DND-41 (cell line): ENCODE results near the gene EXOC4.

Source experiments
- ATAC-seq: fragments of 200-7000 bp; cut with Tn5 transposase; 3 replicates; pipeline ENCODE4 v1.9.1; 2021; ENCODE audit warnings: low read depth; ENCODE audit not compliant: insufficient read depth
- DNase-seq: peaks from one replicate; pipeline ENCODE4 v3.0.0-alpha.2; 2020
- H2AFZ ChIP-seq: 2 replicates; pipeline ENCODE4 v1.6.0; 2012; ENCODE audit warnings: low read depth, low read length
- H3K27ac ChIP-seq: 2 replicates; pipeline ENCODE4 v1.5.1; 2012; ENCODE audit warnings: low read length, inconsistent platforms
- H3K27me3 ChIP-seq: fragments of 200-600 bp; sonication (generic); 2 replicates; pipeline ENCODE4 v1.6.0; 2012; ENCODE audit warnings: low read length, mild to moderate bottlenecking, inconsistent platforms; ENCODE audit not compliant: insufficient read depth, poor library complexity
- H3K36me3 ChIP-seq: 2 replicates; pipeline ENCODE4 v1.5.1; 2012; ENCODE audit warnings: low read length, inconsistent platforms; ENCODE audit not compliant: insufficient read depth
- H3K4me1 ChIP-seq: 2 replicates; pipeline ENCODE4 v1.5.1; 2012; ENCODE audit warnings: mild to moderate bottlenecking, low read length; ENCODE audit not compliant: insufficient read depth
- H3K4me2 ChIP-seq: 2 replicates; pipeline ENCODE4 v1.6.0; 2012; ENCODE audit warnings: mild to moderate bottlenecking, moderate library complexity, low read length, inconsistent platforms; ENCODE audit not compliant: insufficient read depth
- H3K4me3 ChIP-seq, 2 experiments: fragments of 200-600 bp in 1 of 2; shearing (Covaris generic) in 1 of 2; 2 replicates each; pipeline ENCODE4 v1.5.1; 2012 to 2016; ENCODE audit warnings: inconsistent platforms in 2 of 2, low read length in 2 of 2, mild to moderate bottlenecking in 2 of 2, low read depth in 1 of 2, moderate library complexity in 1 of 2
- H3K79me2 ChIP-seq: 2 replicates; pipeline ENCODE4 v1.6.0; 2012; ENCODE audit warnings: low read length, inconsistent platforms; ENCODE audit not compliant: insufficient read depth
- H3K9ac ChIP-seq: 2 replicates; pipeline ENCODE4 v1.6.0; 2012; ENCODE audit warnings: low read depth, mild to moderate bottlenecking, inconsistent platforms, low read length, moderate library complexity
- H3K9me3 ChIP-seq: 2 replicates; pipeline ENCODE4 v1.5.1; 2012; ENCODE audit warnings: low read length, moderate library complexity, mild to moderate bottlenecking, inconsistent platforms; ENCODE audit not compliant: insufficient read depth, severe bottlenecking
- H4K20me1 ChIP-seq: 2 replicates; pipeline ENCODE4 v1.6.0; 2012; ENCODE audit warnings: low read length; ENCODE audit not compliant: insufficient read depth
- EZH2 ChIP-seq: IDR thresholded peaks from 3 replicates; pipeline ENCODE4 v1.6.1; 2012; ENCODE audit warnings: borderline replicate concordance, low read depth, mild to moderate bottlenecking, moderate library complexity, low read length, inconsistent platforms; ENCODE audit not compliant: severe bottlenecking
- TF ChIP-seq, protein P1 (sequence below): IDR thresholded peaks from 2 replicates; pipeline ENCODE4 v1.5.1; 2012; ENCODE audit warnings: borderline replicate concordance, low read length, moderate library complexity, mild to moderate bottlenecking; ENCODE audit not compliant: poor library complexity, severe bottlenecking; ENCODE audit errors: extremely low read depth

EXOC4 gene

DNA sequence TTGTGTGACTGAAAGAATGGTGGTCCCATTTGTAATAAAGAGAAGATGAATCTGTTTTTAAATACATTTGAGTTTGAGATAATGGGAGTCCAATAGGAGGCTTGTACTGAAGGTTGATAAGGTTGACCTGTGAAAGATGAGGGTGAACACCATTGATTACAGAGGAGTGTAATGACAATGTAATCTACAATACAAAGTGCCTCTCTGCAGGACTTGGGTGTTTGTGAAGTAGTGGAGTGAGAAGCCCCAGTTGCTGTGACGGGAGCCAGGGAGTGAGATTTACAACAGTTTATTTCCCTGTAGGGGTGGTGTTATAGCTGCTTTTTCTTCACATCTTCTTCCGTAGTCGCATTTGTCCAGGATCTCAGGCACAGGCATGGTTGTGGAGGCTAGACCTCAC, 189.9 kb downstream of the EXOC4 start:
- Histone ChIP-seq H2AFZ (no peak overlapping the region), H3K4me3 (no peak overlapping the region)

DNA sequence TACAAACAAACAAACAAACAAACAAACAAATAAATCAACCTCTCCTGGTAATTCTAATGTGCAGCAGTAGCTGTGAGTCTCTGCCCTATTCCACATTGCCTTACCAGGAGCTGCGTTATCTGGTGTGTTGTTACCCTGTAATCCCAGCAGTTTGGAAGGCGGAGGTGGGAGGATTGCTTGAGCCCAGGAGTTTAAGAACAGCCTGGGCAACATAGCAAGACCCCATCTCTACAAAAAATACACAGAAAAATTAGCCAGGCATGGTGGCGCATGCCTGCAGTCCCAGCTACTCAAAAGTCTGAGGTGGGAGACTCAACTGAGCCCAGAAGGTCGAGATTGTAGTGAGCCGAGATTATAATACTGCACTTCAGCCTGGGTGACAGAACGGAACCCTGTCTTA, 192.7 kb downstream of the EXOC4 start:
- no peaks in the 10 kb centered on the region for H3K36me3 ChIP-seq

More for the DNA sequence above, 189.9 kb downstream of the EXOC4 start:
- no peak for TF ChIP-seq EZH2
- TF ChIP-seq, protein P1, sequence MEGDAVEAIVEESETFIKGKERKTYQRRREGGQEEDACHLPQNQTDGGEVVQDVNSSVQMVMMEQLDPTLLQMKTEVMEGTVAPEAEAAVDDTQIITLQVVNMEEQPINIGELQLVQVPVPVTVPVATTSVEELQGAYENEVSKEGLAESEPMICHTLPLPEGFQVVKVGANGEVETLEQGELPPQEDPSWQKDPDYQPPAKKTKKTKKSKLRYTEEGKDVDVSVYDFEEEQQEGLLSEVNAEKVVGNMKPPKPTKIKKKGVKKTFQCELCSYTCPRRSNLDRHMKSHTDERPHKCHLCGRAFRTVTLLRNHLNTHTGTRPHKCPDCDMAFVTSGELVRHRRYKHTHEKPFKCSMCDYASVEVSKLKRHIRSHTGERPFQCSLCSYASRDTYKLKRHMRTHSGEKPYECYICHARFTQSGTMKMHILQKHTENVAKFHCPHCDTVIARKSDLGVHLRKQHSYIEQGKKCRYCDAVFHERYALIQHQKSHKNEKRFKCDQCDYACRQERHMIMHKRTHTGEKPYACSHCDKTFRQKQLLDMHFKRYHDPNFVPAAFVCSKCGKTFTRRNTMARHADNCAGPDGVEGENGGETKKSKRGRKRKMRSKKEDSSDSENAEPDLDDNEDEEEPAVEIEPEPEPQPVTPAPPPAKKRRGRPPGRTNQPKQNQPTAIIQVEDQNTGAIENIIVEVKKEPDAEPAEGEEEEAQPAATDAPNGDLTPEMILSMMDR = no peak
- Histone ChIP-seq H3K27ac (no peak overlapping the region), H3K4me2 (no peak overlapping the region), H4K20me1 (no peaks in the 10 kb centered on the region), H3K9ac (no peak overlapping the region), H3K36me3 (no peaks in the 10 kb centered on the region; the same call in 1 of the 2 replicates), H3K9me3 (no peaks in the 10 kb centered on the region), H3K4me1 (no peaks in the 10 kb centered on the region), H3K79me2 (no peaks in the 10 kb centered on the region), H3K27me3 (no peaks in the 10 kb centered on the region)
- no peak for DNase-seq
- no peak for ATAC-seq

DNA sequence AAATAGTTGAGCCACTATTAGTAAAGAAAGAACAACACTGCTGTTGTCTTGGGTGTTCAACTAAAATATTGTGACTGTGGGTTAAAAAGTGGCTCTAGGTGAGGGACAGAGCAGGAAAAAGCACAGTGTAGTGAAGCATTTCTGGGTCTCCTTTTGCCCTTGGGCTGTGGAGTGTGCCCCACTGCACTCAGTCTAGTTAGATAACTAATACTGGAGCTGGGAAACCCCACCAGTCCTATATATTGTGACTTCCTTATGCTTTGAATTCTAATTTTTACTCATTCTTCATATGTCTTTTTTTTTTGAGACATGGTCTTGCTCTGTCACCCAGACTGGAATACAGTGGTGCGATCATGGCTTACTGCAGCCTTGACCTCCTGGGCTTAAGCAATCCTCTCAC, 195.1 kb downstream of the EXOC4 start:
- ATAC-seq = no peak
- no peaks in the 10 kb centered on the region for H3K79me2 ChIP-seq
- H4K20me1 ChIP-seq = no peaks in the 10 kb centered on the region
- H3K27ac ChIP-seq = no peak overlapping the region
- no peak overlapping the region for H3K9ac ChIP-seq
- TF ChIP-seq, protein P1 = no peak
- TF ChIP-seq EZH2 = no peak
- no peak overlapping the region for H3K4me3 ChIP-seq
- no peak for DNase-seq
- no peaks in the 10 kb centered on the region for H3K36me3 ChIP-seq
- no peak overlapping the region for H2AFZ ChIP-seq
- no peaks in the 10 kb centered on the region for H3K27me3 ChIP-seq
- no peaks in the 10 kb centered on the region for H3K4me1 ChIP-seq
- no peak overlapping the region for H3K4me2 ChIP-seq
- H3K9me3 ChIP-seq = no peaks in the 10 kb centered on the region

More for the DNA sequence above, 192.7 kb downstream of the EXOC4 start:
- H3K9me3 ChIP-seq = no peaks in the 10 kb centered on the region
- no peak overlapping the region for H2AFZ ChIP-seq
- H3K4me1 ChIP-seq = no peaks in the 10 kb centered on the region
- TF ChIP-seq EZH2 = no peak
- TF ChIP-seq, protein P1 = no peak
- no peaks in the 10 kb centered on the region for H3K79me2 ChIP-seq
- no peak overlapping the region for H3K4me2 ChIP-seq
- H3K9ac ChIP-seq = no peak overlapping the region
- H3K4me3 ChIP-seq = no peak overlapping the region
- DNase-seq (no peak), ATAC-seq (no peak)
- no peaks in the 10 kb centered on the region for H3K27me3 ChIP-seq
- no peaks in the 10 kb centered on the region for H4K20me1 ChIP-seq
- H3K27ac ChIP-seq = no peak overlapping the region

DNA sequence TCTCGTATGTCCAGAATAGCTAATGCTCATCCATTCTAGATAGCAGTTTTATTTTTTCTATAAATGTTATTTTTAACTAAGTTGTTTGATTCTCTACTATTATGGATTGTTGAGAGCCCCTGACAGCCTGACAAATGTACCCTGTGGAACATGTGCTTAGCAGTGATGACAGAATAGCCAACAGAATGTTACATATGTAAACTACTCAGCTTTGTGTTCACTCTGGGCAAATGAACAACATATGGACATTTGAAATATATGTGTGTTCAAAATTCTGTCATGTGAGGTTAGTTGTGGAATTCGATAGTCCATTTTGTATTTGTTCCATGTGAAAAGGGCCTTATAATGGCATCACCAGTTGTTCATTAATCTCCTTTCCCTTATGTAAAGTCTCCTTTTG, 199.7 kb downstream of the EXOC4 start:
- no peak for DNase-seq
- no peak overlapping the region for H3K4me3 ChIP-seq
- H3K9ac ChIP-seq = no peak overlapping the region
- H3K4me1 ChIP-seq = no peaks in the 10 kb centered on the region
- no peak overlapping the region for H3K27ac ChIP-seq
- H2AFZ ChIP-seq = no peak overlapping the region
- H3K27me3 ChIP-seq = no peaks in the 10 kb centered on the region
- TF ChIP-seq, protein P1 = no peak
- no peak for TF ChIP-seq EZH2
- H4K20me1 ChIP-seq = no peaks in the 10 kb centered on the region
- H3K36me3 ChIP-seq = 0 out of 2 replicates have a peak, but pooled peaks cover 3% of the 10 kb centered on the region
- H3K4me2 ChIP-seq = no peak overlapping the region
- H3K79me2 ChIP-seq = no peaks in the 10 kb centered on the region; the same call in 1 of the 2 replicates
- no peaks in the 10 kb centered on the region for H3K9me3 ChIP-seq
- ATAC-seq = no peak
